Activated CD4-positive, alpha-beta T cell treated with anti-CD3 and anti-CD28 coated beads for 24 hours (primary cell): Measurements from ENCODE around the gene FAF2.
A peak's percentile ranks its signal among the peaks of the same experiment; 100 is the strongest.

Experiments
- DNase-seq, 2 donors: peaks; one replicate each; pipeline ENCODE4 v3.0.0-alpha.2; 2020; ENCODE audit warnings: low read depth in 2 of 2

Gene FAF2

DNA sequence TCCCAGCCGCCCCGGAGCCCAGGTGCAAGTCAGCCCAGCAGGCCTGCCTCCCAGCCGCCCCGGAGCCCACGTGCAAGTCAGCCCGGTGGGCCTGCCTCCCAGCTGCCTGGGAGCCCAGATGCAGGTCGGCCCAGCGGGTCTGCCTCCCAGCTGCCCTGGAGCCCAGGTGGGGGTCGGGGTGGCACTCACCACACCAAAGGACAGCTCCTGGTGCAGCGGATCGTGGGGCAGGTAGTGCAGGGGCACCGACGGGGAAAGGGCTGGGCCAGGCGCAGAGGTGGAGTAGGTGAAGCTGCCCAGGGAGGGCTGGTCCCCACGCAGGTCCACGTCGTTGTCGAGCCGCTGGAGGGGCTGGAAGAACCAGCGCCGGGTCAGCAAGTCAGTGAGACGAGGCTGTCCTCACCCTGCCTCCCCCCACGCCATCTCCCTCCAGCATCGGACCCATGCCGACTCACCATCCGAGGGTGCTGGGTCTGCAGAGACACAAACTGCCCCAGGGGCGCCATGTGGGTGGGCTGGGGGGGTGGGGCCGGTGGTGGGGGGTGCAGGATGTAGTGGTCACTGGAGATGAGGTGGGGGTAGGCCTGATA is 82.3 kb downstream of the FAF2 start:
- DNase-seq, result no peak

DNA sequence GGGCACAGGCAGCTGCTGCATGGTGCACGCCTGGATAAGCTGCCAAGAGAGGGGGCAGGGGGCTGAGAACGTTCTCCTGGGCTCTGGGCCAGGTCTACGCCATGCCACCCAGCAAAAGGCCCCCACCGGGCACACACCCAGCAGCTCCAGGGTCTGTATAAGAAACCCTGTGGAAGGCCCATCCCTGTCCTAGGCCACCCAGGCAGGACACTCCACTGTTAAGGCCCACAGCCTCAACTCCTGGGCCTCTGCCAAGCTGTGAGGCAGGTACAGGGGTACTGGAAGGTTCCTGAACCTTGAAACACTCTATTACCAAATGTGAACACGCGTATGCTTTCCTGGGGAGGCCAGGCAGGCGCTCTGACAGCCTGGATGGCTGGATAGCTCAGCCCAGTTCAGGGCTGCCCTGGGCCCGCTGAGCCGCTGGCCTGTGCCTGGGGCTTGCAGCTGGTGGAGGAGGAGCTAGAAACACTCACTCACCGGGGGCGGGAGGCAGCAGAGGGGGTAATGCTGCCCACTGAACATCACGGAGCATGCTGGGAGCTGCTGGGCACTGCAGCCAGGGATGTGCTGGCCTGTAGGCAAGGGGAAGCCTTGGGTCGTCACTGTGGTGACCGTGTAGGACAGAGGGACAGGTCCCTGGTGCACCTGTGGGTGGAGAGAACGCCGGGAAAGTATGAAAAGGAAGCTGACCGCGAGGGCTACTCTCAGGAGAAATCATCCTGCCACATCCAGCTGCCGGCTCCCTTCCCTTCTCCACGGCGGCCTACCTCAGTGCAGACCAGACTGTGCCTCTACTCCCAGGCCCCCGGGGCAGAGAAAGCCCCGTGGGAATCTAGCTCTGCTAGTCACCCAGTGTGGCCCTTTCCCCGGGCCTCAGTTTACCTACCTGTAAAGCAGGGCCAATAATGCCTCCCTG is 83.1 kb downstream of the FAF2 start:
- DNase-seq, result no peak

DNA sequence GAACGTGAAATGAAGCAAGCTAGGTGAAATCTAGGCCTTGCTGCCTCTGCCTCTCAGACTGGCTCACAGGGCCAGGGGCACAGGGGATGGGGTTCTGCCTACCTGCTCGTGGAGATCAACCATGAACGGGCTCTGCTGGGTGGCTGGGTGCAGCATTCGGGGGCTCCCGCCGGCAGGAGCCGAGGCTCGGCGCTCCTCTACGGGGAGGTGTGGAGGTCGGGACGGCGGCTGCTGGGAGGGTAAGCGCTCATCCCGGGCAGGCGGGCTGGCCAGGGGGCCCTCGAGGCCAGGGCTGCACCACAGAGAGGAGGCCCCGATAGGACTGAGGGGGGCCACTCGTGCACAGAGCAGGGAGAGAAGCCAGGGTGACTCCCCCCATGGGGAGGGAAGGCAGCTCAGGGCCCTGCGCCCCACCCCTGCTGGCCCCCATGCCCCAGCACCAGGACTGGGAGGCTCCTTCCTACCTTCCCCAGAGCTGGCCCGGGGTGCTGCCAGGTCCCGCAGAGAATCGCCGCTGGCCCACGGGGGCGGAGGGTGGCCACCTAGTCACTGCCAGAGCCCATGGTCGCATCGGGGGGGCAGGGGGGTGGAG is 83.8 kb downstream of the FAF2 start:
- no peak for DNase-seq

DNA sequence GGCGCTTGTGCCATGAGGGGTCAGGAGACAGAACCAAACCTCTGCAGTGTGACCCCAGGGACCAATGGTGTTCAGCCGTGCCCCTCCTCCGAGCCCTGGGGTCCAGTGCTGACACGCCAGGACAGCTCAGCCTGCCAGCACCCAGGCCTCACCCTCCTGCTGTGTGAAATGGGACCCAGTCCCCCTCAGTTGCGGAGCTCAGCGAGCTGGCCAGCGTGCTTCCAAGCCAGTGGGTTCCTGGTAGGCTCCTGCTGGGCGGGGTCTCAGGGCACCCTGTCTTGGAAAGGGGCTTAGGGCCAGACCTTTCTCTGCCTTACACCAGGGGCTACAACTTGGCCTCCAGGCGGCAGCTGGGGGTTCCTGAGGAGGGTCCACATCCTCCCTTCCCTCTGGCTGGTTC is 84.6 kb downstream of the FAF2 start:
- no peak for DNase-seq

DNA sequence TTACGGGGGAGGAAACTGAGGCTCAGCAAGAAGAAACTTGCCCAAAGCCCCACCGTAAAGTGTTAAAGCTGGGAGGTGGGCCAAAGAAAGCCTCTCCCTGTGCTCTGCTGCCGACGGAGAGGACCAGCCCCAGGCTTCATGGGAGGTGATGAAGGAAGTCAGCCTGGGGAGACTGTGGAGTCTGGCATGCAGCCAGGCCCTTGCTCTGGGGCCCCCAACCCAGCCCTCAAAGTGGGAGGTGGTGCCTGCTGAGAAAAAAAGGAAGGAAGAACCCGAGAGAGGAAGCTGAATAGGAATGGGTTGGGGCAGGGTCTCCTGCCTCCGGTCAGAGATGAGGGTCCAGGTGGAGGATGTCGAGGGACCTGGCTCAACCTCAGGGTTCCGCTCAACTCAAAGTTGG is 85.2 kb downstream of the FAF2 start:
- DNase-seq, result no peak

DNA sequence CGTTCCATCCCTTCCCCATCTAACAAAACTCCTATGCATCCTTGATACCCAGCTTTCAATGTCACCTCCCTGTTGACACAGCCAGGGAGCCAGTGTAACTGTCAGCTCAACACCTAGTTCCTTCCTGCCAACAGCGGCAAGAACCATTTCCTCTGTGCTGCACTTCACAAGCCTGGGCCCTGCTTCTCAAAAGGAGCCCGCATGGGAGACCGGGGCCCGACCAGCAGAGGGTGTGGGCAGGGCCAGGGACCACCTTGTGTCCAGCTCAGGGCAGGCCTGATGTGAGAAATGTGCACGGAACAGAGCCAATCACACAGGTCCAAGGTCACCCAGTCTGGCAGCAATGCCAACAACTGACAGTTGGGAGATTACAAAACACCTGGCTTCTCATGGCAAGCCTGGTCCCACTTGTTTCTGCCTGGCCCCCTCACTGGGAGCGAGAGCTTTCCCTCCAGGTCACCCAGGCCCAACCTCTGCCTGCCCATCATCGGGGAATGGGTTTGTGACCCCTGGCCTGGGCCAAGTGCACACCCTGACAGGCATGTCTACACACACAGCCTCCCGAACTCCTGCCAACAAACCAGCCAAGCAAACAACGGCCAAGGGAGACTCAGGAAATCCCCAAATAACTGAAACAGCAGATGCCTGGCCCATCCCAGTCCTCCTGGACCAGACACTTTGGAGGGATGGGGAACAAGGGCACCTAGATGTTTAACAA is 85.9 kb downstream of the FAF2 start:
- no peak for DNase-seq

DNA sequence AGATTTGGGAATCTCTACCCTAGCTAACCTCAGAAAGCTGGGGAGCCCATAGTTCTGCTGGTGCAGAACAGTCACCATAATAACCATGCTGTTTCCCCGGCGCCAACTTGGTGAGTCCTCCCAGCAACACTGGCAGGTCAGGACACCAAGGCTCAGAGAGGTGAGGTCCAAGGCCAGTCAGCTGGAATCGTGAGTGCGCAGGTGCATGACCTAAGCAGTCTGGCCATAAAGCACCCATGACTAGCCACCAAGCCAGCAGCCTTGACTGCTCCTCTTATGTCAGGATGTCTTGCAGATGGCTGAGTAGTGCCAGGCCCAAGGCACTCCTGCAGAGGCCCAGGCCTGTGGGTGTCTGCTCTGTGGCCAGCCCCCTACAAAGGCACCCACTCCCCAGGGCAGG is 86.5 kb downstream of the FAF2 start:
- no peak for DNase-seq

DNA sequence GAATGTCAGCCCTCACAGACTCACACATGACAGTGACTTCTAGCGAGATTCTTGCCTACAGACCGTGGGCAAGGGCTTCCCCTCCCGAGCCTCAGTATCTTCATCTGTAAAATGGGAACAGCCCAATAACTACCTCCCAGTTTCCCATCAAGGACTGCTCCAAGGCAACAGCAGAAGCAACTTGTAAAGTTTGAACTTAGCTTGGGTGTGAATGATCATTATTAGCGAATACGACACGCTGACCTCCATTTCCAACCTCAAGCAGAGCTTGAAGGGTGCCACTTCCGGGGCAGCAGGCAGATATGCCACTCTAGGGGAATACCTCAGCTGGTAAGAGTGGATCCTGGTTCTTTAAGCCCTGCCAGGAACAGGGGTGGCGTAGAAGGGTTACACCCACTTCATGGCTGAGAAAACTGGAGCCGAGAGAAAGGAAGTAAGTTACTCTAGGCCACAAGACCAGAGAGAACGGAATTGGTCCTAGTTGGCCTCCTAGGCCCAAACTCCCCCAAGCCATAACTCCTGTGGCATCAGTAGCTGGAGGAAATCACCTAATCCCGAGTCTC is 87.0 kb downstream of the FAF2 start:
- no peak for DNase-seq

DNA sequence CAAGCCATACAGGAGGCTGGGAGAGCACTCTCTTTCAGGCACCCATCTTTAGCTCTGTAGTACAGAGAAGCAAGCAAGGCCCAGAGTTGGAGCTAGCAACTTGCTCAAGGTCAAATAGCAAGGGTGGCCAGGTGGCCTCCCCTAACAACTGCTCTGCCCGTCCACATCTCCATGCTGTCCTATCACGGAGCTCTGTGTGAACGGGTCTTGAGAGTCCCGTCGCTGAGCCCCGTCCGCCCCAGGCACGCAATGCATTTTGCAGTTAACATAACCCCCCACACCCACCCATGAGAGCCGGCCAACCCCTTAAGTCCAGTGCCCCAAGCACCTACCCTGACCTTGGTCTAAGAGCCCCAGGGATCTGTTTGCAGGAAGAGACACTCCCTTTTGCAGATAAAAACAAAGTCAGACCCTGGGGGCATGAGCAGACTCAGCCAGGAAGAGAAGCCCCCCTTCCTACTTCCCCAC is 87.5 kb downstream of the FAF2 start:
- DNase-seq, result no peak

DNA sequence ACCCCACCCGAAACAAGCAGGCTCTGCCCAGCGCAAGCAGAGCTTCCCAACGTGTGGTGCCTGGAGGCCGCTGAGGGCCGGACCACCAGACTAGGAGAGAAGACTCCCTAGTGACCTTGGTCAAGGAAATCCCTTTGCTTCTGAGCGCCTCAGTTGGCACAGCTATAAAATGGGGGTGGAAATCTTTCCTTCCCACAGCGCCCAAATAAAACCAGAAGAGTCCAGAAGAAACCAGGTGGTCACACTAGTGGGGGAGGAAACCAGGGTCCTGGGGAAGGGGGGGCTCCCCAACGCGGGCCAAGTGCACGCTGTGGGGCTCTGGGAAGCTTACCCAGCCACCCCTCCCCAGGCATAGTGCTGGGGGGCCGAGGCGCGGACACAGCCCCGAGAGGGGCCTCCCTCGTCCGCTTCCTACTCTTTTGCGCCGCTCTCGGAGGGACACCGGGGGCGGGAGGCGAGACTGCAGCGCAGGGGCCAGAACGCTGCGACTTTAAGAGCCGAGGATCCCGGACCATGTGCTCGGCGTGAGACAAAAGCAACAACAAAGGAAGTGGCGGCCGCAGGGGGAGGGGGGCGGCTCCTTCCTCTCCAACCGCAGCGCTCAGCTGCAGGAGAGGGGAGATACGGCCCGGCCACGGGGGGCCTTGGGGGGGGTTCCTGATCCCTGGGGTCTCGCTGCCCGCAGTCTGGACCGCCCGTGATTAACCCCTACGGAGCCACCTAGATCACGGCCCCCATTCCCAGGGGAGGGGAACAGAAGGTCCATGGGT is 88.1 kb downstream of the FAF2 start:
- peak; percentile 66 to 69 for DNase-seq

DNA sequence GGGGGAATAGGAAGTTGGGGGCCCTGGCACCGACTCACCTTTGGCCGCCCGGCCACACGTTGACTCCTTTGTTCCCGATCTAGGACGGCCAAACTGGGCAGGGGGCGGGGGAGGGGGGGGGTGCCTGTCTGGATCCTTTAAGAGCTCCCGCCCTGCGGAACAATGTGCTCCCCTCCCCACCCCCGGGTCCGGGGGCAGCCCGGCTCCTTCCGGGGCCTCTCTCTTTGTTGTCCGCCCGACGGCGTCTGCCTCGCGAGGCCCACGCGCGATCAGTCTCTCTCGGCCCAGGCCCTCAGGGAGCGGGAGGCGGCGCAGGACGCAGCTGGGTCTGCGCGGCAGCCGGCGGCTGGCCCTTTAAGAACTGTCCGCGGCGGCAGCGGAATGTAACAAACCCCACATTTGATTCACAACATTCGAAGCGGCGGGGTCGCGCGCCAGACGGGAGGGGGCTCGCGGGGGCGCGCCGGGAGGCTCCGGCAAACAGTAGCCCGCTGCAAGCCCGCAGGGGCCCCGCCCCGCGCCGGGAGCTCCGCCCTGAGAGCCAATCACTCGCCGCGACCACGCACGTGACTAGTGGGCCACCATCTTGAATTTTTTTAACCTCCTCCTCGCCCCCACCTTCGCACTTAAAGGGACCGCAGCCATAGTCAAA is 88.8 kb downstream of the FAF2 start, which contains the start of gene RNF44:
RNF44 (minus strand) TSS at position 501 of the 652 bp plus-strand sequence. CDS start 4,930 bp downstream, outside the sequence.
- peak; percentile 95 to 97 for DNase-seq

DNA sequence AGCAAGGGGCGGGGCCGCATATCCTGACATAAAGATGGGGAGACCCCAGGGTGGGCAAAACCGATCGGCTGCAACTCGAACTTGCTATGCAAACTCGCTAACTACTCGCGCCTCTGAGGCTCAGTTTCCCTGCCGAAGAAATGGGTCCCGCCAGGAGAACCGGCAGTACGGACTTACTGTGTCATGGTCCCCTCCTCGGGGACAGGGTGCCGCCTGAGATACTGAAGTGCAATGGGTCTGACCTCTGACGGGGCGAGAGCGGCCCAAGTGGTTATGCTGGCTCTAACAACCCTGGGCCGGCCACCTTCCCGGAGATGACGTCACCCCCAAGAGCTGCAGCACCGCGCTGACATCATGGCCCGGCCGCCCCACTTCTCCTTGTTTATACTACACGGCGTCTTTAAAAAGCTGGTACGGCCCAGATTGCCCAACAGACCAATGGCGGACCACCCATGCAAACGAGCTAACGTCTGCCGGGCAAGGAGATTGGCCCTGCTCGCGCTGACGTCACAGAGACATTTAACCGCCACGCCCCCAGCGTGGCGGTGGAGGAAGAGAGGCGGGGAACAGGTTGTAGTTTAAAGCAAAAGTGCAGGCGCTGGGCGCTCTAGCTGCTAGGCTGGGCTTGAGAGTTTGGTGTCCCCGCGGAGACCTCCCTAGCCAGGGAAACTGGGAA is 89.5 kb downstream of the FAF2 start:
- peak; percentile 92 to 93 for DNase-seq

DNA sequence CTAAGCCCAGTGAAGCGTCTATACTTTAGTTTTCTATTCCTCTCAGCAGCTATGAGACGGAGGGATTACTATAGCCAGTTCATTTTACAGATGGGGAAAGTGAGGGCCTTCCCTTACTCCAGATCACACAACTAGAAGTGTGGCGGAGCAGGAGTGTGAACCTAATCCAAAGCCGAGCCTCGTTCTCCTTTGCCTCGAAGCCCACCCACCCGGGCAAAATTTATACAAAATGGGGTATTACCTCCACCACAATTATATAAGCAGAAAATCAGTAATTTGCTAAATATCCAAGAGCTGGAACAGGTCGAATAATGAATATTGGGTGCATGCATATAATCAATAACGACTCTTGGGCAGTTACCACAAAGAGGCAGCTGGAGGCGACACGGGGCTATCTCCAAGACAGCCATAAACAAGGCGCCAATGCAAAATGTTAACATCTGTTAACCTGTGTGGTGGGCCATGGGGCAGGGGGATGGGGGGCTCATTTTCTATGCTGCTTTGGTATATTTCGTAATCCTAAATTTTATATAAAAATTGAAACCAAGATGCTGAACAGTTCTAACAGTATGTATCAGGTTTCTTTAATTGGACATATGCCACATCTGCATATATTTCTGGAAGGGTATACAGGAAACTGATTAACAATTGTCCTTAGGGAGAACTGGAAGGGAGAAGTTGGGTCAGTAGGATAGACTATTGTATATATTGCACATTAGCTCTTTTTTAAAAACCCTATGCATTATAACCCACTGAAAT is 90.2 kb downstream of the FAF2 start:
- no peak for DNase-seq

DNA sequence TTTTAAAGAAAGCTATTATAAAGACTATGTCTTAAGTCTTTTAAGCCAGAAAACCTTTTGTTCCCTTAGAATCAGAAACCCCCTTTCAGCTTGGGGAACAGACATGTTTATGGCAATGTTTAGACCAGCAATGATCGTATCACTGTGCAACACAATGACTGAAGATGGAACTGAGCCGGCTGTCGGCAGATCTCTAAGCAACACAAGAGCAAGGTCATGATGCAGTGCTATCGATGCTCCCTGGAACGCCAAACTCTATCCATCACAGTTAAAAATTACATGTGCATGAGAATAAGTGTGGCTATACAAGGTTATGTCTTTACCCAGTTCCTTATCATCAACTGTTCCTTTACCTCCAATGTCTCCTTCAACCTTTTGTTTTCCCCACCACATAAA is 90.8 kb downstream of the FAF2 start:
- DNase-seq, result no peak

DNA sequence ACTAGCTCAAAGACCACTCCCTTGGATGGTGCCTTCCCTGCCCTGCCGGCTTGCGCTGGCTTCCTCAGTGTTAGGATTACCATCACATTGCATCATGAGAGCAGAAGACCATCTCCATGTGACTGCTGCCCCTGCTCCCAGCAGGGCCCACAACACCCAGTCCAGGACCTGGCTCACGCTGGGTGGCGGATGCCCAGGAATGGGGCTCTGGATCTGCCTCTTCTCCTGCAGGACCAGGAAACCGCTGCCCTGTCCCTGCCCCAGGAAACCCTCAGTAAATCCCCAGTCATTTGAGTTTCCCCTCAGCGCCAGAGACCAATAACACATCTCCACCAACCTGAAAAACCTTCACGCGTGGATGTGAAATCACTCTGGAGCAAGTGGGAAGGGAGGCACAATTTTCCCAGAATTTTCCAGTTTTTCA is 92.3 kb downstream of the FAF2 start:
- DNase-seq, result no peak

DNA sequence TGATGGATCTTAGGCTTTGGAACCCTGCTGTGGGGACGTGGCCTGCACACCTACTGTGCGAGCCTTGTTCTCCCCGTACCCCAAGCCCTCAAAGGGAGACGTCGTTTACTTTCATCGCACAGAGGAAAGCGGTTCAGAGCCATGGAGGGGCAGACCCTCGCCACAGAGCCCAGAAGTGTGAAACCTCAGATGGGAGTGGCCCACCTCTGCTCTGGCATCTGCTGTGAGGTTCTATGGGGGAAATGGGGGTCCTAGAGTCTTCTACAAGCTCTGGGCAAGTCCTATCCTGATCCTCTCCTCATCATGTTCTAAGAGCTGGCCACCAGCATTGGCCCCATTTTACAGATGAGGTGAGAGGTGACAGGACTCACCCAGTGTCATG is 92.8 kb downstream of the FAF2 start:
- DNase-seq, result no peak

DNA sequence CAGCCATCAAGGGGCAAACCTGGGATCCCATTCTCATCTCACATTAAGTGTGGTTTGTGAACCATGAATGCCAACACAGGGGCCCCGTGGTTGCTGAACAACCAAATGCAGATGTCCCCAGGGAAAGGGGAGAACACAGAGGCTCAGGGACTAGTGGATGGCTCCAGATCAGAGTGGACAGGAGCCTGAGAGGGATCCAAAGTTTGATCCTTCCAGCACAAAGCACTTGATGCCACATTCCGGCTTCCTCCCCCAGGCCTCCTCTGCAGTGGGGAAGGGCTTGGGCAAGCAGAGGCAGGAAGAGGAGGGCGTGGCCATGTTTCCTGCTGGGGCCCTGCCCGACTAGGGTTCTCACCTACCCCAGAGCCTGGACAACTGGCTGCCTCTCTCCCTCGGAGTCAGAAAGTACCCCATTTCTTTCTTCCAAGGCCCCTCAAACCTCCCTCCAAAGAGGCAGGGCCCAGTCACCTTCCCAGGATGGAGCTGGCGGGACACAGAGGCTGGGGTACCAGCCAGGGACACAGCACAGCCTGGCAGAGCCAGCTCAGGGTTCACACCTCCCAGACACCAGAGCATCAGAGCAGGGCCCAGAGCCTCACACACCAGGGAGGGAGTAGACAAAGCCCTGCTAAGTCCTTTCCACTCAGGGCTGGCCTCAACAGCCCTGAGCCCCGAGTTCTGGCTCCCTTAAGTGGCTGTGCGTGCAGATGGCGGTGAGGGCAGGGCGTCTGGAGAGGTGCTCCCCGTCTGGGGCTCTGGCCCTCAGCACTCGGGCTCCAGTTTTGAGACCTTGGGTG is 93.4 kb downstream of the FAF2 start:
- DNase-seq, result peak in 1 of 2 donors; percentile 60

DNA sequence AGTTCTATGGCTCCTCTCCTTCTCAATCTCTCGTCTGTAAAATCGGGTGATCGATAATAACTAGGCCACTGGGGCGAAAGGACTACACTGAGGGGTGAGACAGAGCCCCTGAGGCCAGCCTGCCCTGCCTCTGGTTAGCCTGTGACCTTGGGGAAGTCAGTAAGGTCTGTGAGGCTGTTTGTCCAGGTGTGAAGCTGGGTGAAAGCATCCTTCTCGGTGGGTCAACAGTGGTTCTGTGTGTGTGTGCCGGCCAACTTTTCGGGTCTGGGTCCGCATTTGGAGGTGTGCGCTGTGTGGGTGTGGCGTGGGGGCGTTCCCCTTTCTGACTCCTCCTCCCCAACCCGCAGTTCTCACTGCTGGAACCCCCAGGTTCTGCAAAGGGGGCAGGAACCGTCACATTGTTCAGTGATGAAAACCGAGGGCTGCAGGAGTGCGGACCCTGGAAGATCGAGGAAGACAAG is 94.0 kb downstream of the FAF2 start:
- peak in 1 of 2 donors; percentile 60 for DNase-seq
